ENCODE measurements around the gene RPUSD3. TPM values are rescaled to one million over a fixed set of nuclear protein-coding genes. Genes with fewer than 3 reads are reported as not detected.

The RPUSD3 gene
- total RNA-seq, 1 donor from 2014 or later, result 43.5 TPM

DNA sequence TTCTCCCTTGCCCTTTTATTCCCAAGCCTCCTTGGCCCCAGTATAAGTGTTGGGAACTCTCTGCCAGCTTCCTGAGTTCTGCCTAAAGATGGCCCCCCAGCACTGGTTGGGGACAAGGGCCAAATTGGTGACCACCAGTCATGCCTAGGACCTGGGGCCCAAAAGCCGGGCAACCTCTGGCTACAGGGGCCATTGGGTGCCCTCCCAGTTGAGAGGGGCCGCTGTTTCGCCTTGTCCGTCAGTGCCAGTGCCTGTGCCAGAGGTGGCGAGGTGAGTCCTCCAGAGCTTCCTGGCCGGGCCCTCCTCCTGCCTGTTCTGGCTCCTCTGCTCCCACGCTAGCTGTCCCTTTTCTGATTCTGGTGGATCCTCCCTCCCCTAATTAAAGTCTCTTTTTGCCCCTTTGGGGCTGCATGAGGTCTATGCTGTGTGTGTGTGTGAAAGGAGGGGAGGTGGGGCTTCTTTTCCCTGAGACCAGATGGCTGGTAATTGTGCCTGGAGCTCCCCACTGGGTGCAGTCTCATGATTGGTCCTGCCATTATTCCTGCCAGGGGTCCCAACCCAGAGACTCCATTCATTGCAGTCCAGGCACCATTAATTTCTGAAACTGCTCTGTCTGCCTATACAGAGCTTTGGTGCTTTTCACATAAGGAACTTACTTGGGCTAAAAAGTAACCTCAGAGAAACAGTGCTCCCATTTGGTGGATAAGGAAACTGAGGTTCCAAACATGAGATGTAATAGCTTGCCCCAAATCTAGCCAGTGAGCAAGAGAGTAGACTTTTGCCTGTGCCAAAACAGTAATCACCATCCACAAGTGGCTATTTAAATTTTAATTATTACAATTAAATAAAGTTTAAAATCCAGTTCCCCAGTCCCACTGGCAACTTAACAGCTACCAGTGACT lies 36.9 kb downstream of the RPUSD3 start:
- Mint-ChIP-seq H3K4me1 (ENCODE audit: unreplicated experiment) (peaks cover 21% of the 10 kb centered on the region), H3K36me3 (ENCODE audit: low read depth, unreplicated experiment) (peaks cover 47% of the 10 kb centered on the region), H3K4me3 (ENCODE audit: unreplicated experiment) (no peak overlapping the region), H3K9me3 (ENCODE audit: unreplicated experiment) (no peaks in the 10 kb centered on the region), H3K27me3 (ENCODE audit: unreplicated experiment) (peaks cover 13% of the 10 kb centered on the region), H3K27ac (ENCODE audit: unreplicated experiment) (no peak overlapping the region)
- DNase-seq (ENCODE audit: low spot score), result no peak
- TF ChIP-seq, protein P1, sequence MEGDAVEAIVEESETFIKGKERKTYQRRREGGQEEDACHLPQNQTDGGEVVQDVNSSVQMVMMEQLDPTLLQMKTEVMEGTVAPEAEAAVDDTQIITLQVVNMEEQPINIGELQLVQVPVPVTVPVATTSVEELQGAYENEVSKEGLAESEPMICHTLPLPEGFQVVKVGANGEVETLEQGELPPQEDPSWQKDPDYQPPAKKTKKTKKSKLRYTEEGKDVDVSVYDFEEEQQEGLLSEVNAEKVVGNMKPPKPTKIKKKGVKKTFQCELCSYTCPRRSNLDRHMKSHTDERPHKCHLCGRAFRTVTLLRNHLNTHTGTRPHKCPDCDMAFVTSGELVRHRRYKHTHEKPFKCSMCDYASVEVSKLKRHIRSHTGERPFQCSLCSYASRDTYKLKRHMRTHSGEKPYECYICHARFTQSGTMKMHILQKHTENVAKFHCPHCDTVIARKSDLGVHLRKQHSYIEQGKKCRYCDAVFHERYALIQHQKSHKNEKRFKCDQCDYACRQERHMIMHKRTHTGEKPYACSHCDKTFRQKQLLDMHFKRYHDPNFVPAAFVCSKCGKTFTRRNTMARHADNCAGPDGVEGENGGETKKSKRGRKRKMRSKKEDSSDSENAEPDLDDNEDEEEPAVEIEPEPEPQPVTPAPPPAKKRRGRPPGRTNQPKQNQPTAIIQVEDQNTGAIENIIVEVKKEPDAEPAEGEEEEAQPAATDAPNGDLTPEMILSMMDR (IDR thresholded peaks at IDR 0.05; ENCODE audit: unreplicated experiment), result no peak

DNA sequence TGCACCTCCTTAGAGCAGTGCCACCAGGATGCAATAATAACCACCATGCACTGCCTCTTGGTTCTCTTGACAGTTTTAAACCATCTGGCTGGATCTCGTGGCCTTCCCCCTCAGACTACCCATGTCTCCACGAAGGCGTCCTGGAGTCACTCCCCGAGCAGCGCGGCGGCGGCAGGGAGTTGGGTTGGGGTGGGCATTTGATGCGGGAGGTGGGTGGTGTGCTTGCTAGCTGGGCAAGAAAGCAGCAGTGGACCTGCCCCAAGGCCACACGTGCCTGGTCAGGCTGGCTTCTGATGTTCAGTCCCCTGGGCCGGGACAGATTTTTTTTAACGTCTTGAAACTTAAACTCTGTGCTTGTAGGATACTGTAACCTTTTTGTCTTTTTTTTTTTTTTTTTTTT lies 37.7 kb downstream of the RPUSD3 start:
- DNase-seq (ENCODE audit: low spot score), result no peak
- TF ChIP-seq, protein P1 (IDR thresholded peaks at IDR 0.05; ENCODE audit: unreplicated experiment), result no peak
- Mint-ChIP-seq H3K27me3 (ENCODE audit: unreplicated experiment) (peaks cover 7% of the 10 kb centered on the region), H3K9me3 (ENCODE audit: unreplicated experiment) (no peaks in the 10 kb centered on the region), H3K27ac (ENCODE audit: unreplicated experiment) (no peak overlapping the region), H3K36me3 (ENCODE audit: low read depth, unreplicated experiment) (peaks cover 40% of the 10 kb centered on the region), H3K4me1 (ENCODE audit: unreplicated experiment) (peaks cover 15% of the 10 kb centered on the region), H3K4me3 (ENCODE audit: unreplicated experiment) (no peak overlapping the region)

DNA sequence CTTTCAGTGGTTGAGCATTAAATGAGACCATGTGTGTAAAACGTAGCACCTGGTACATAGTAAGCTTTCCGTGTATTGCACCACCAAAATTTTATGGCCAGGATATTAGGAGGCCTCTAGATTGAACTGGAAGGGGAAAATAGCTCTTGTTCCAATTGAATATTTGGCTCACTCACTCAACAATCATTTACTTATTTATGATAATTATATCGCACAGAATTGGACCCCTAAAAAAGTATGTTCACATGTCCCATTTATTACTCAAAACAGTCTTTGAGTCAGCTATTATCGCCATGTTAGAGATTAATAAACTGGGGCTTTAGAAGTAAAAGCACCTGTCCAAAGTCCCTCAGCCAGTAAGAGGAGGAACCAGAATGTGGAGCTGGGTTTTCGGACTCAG lies 38.8 kb downstream of the RPUSD3 start:
- no peak for DNase-seq (ENCODE audit: low spot score)
- Mint-ChIP-seq H3K4me1 (ENCODE audit: unreplicated experiment) (peaks cover 7% of the 10 kb centered on the region), H3K36me3 (ENCODE audit: low read depth, unreplicated experiment) (peaks cover 40% of the 10 kb centered on the region), H3K27me3 (ENCODE audit: unreplicated experiment) (peaks cover 4% of the 10 kb centered on the region), H3K9me3 (ENCODE audit: unreplicated experiment) (no peaks in the 10 kb centered on the region), H3K4me3 (ENCODE audit: unreplicated experiment) (no peak overlapping the region), H3K27ac (ENCODE audit: unreplicated experiment) (peak overlapping the region; percentile 30)
- TF ChIP-seq, protein P1 (IDR thresholded peaks at IDR 0.05; ENCODE audit: unreplicated experiment), result no peak

DNA sequence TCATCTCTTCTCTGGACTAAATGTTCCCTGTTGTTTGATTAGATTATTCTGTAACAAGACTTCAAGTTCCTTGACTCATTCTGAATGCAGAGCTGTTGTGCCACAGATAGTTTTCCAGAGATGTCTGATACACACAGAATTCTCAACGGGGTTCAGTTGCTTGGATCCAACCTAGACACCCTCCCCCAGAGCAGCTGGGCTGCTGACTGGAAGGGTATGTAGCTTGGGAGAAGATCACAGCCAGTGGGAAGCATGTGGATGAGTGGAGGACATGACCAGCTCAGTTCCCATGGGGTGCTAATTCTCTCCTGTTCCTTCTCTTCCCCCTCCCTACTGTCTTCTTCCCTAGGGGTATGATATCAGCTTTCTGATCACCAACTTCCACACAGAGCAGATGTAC lies 40.3 kb downstream of the RPUSD3 start:
- Mint-ChIP-seq H3K4me3 (ENCODE audit: unreplicated experiment) (peak overlapping the region; percentile 48), H3K4me1 (ENCODE audit: unreplicated experiment) (no peaks in the 10 kb centered on the region), H3K9me3 (ENCODE audit: unreplicated experiment) (no peaks in the 10 kb centered on the region), H3K27ac (ENCODE audit: unreplicated experiment) (no peak overlapping the region), H3K36me3 (ENCODE audit: low read depth, unreplicated experiment) (peaks cover 42% of the 10 kb centered on the region), H3K27me3 (ENCODE audit: unreplicated experiment) (peaks cover 2% of the 10 kb centered on the region)
- no peak for DNase-seq (ENCODE audit: low spot score)
- TF ChIP-seq, protein P1 (IDR thresholded peaks at IDR 0.05; ENCODE audit: unreplicated experiment), result no peak

DNA sequence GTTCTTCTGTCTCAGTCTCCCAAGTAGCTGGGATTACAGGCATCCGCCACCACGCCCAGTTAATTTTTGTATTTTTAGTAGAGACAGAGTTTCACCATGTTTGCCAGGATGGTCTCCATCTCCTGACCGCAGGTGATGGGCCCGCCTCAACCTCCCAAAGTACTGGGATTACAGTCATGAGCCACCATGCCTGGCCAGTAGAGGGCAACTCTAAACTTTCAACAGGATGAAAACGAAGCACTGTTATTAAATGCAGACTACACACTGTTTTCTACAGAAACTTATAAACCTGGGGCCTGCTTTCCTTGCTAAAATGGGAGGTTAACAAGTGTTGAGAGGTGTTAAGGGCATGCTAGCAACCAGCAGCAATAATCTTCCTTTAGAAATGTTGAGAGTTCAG lies 43.3 kb downstream of the RPUSD3 start:
- H3K9me3 Mint-ChIP-seq (ENCODE audit: unreplicated experiment), result no peaks in the 10 kb centered on the region
- TF ChIP-seq, protein P1 (IDR thresholded peaks at IDR 0.05; ENCODE audit: unreplicated experiment), result no peak
- H3K36me3 Mint-ChIP-seq (ENCODE audit: low read depth, unreplicated experiment), result peaks cover 45% of the 10 kb centered on the region
- H3K27me3 Mint-ChIP-seq (ENCODE audit: unreplicated experiment), result no peaks in the 10 kb centered on the region
- H3K4me3 Mint-ChIP-seq (ENCODE audit: unreplicated experiment), result no peak overlapping the region
- DNase-seq (ENCODE audit: low spot score), result no peak
- peaks cover 2% of the 10 kb centered on the region for H3K4me1 Mint-ChIP-seq (ENCODE audit: unreplicated experiment)
- no peak overlapping the region for H3K27ac Mint-ChIP-seq (ENCODE audit: unreplicated experiment)
